Pancreas (tissue), 10 donors: ENCODE results near the gene ATXN1. TPM values are rescaled to one million over a fixed set of nuclear protein-coding genes. Genes with fewer than 3 reads are reported as not detected.

Experiments used
- ATAC-seq, 4 donors: fragments of 200-7000 bp; cut with Tn5 transposase; one replicate each; pipeline versions ENCODE4 v1.8.0 to v1.9.1; 2020; ENCODE audit warnings: mild to moderate bottlenecking in 4 of 4, moderate library complexity in 4 of 4
- DNase-seq, 6 donors: peaks; one replicate each; pipeline ENCODE4 v3.0.0-alpha.2; 2020
- FAIRE-seq: peaks from 2 replicates; lab custom pipeline; 2012; peaks lifted over from hg19 to GRCh38; lab: Jason Lieb, UNC
- H3K27ac ChIP-seq, 4 donors: fragments of 200-600 bp; sonication (generic); 1 replicate in 3 of 4; 2 replicates in 1 of 4; pipeline versions ENCODE4 v1.5.0 to v1.8.0; 2020
- H3K27me3 ChIP-seq, 4 donors: fragments of 200-600 bp; one replicate each; pipeline ENCODE4 v1.8.0; 2021
- H3K36me3 ChIP-seq, 3 donors: fragments of 200-600 bp; sonication (generic) in 1 of 3; one replicate each; pipeline versions ENCODE4 v1.5.0 to v1.8.0; 2020 to 2021
- H3K4me1 ChIP-seq, 3 donors: fragments of 200-600 bp; one replicate each; pipeline ENCODE4 v1.8.0; 2021
- H3K4me3 ChIP-seq, 4 donors: fragments of 200-600 bp; sonication (generic) in 2 of 4; one replicate each; pipeline versions ENCODE4 v1.5.0 to v1.8.0; 2020 to 2021
- H3K9me3 ChIP-seq, 4 donors: fragments of 200-600 bp; one replicate each; pipeline ENCODE4 v1.8.0; 2021
- CTCF ChIP-seq, 4 donors: fragments of 200-600 bp; sonication (generic) in 3 of 4; IDR thresholded peaks; one replicate each; pipeline versions ENCODE4 v1.5.0 to v1.8.0; 2021; ENCODE audit warnings: antibody characterized with exemption in 4 of 4
- WGBS, 2 donors: extraction: QIAGEN DNeasy Blood & Tissue Kit; methylation state at CpG; one replicate each; pipeline ENCODE4 v1.1.7; 2013; 5-methylcytosine and 5-hydroxymethylcytosine counted together
- intact Hi-C, 3 donors: fragments of 100-400 bp; cut with DNase I; formaldehyde crosslinking; loops; one replicate each; pipeline versions ENCODE4 v1.11.1 to v1.14.2; 2022
- polyA plus RNA-seq, 2 donors: library from polyadenylated mRNA; stranded (reverse); fragments of 200-250 nt; gene quantifications; one replicate each; pipeline ENCODE4 v1.2.3, GENCODE V29; 2013
- total RNA-seq, 6 donors: library from RNA; stranded (reverse); fragmentation: NEBNext Ultra II Directional in 4 of 6; extraction: Animal tissue kit (Norgen Biotek cat#: 25700) in 4 of 6; gene quantifications; one replicate each; pipeline versions ENCODE4 v1.2.1 to v1.2.4, GENCODE V29; 2021 to 2023
- donor health status: healthy with polysubstance abuse.
- donor health status: DM: no; HTN: no; CAD: no; lungs with moderate emphysema.
- donor health status: DM: no; HTN: no; CAD: no.
- donor health status: control.
- donor health status: control.
- donor health status: Bipolar disorder and iron deficiency.
- donor health status: DM: yes; HTN: yes; CAD: no.
- donor health status: DM: no; HTN: no; CAD: no.
- donor health status: DM: no; HTN: no; CAD: no.
- donor health status: DM: yes; HTN: yes; CAD: no.

ATXN1 gene
- total and polyA plus RNA-seq, 8 donors: 4.9 to 38.6 (median 20.5) TPM

GRCh38 chr6:16654701-16655100 is 106.6 kb downstream of the ATXN1 start:
- Histone ChIP-seq H3K36me3 (peaks cover 0 to 6% (median 0%) of the 10 kb centered on the region in 3 donors), H3K9me3 (no peaks in the 10 kb centered on the region), H3K4me1 (peaks cover 0 to 8% (median 7%) of the 10 kb centered on the region in 3 donors), H3K27me3 (no peaks in the 10 kb centered on the region), H3K27ac (no peak overlapping the region), H3K4me3 (no peak overlapping the region)
- intact Hi-C loops: no loop called here
- FAIRE-seq (no peak), ATAC-seq (no peak), DNase-seq (no peak)
- 91 to 97% methylated on average over 1 of the region's 1 CpG for WGBS, 2 donors
- no peak for TF ChIP-seq CTCF (IDR thresholded peaks at IDR 0.05)

GRCh38 chr6:16653226-16653625 is 108.0 kb downstream of the ATXN1 start:
- intact Hi-C loops: no loop called here
- Histone ChIP-seq H3K27ac (no peak overlapping the region), H3K9me3 (no peaks in the 10 kb centered on the region), H3K4me1 (no peaks in the 10 kb centered on the region), H3K36me3 (peaks cover 0 to 6% (median 0%) of the 10 kb centered on the region in 3 donors), H3K4me3 (no peak overlapping the region), H3K27me3 (no peaks in the 10 kb centered on the region)
- no peak for ATAC-seq
- WGBS, 2 donors: 96 to 97% methylated on average over 7 of the region's 7 CpGs
- no peak for TF ChIP-seq CTCF (IDR thresholded peaks at IDR 0.05)
- no peak for DNase-seq
- no peak for FAIRE-seq

- TF ChIP-seq CTCF (IDR thresholded peaks at IDR 0.05): no peak
- no peaks in the 10 kb centered on the region for H3K36me3 ChIP-seq
- no peak overlapping the region for H3K4me3 ChIP-seq
- DNase-seq: no peak
- intact Hi-C loops: no loop called here
- no peak for FAIRE-seq
- peak in 2 of 4 donors; percentile 21 to 32 for ATAC-seq
- no peak overlapping the region for H3K27ac ChIP-seq
- no peaks in the 10 kb centered on the region for H3K4me1 ChIP-seq
- 80 to 82% methylated on average over 6 of the region's 6 CpGs for WGBS, 2 donors
- H3K27me3 ChIP-seq: no peaks in the 10 kb centered on the region
- no peaks in the 10 kb centered on the region for H3K9me3 ChIP-seq
Observed at GRCh38 chr6:16651871-16652270, 109.4 kb downstream of the ATXN1 start.

DNA sequence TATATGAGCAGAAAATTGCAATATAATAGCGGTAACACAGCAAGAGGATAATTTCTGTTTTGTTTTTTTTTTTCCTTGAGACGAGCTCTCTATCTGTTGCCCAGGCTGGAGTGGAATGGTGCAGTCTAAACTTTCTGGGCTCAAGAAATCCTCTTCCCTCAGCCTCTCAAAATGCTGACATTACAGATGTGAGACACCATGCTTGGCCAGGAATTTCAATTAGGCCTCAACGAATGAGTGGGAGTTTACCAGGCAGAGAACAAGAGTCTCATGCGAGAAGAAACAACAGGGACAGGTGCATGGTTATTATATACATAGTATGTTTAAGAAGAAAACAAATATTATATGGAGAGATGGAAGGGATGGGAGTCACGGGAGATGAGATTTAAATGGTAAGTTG is 111.4 kb downstream of the ATXN1 start:
- DNase-seq (no peak), FAIRE-seq (no peak), ATAC-seq (no peak)
- H3K4me1 ChIP-seq: no peaks in the 10 kb centered on the region
- no peaks in the 10 kb centered on the region for H3K9me3 ChIP-seq
- H3K27ac ChIP-seq: no peak overlapping the region
- no peaks in the 10 kb centered on the region for H3K36me3 ChIP-seq
- 83 to 91% methylated on average over 5 of the region's 5 CpGs for WGBS, 2 donors
- no peak overlapping the region for H3K4me3 ChIP-seq
- H3K27me3 ChIP-seq: no peaks in the 10 kb centered on the region
- intact Hi-C loops: no loop called here
- TF ChIP-seq CTCF (IDR thresholded peaks at IDR 0.05): no peak

DNA sequence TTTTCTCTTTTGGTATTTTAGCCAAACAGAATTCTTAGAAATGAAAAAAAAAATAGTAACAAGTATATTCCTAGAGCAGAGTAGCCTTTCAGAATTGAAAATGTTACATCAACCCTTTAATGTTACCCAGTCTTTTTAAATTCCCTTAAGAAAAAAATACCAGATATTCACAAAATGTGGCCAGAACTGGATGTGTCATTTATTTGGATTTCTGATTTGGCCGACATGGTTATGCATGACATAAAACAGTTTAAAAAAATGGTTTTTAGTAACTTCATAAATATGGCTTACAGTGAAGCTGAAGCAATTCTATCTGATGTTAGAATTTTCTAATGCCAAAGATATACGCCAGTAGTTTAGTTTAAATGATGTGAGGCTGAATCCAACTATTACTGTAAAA is 112.0 kb downstream of the ATXN1 start:
- Histone ChIP-seq H3K36me3 (no peaks in the 10 kb centered on the region), H3K4me3 (no peak overlapping the region), H3K27ac (no peak overlapping the region), H3K9me3 (no peaks in the 10 kb centered on the region), H3K27me3 (no peaks in the 10 kb centered on the region), H3K4me1 (no peaks in the 10 kb centered on the region)
- no peak for TF ChIP-seq CTCF (IDR thresholded peaks at IDR 0.05)
- FAIRE-seq (no peak), ATAC-seq (no peak), DNase-seq (no peak)
- intact Hi-C loops: no loop called here
- WGBS, 2 donors: 81 to 89% methylated on average over 2 of the region's 2 CpGs
